ENCODE results near the gene TMEM151B. TPM values are rescaled to one million over a fixed set of nuclear protein-coding genes. Genes with fewer than 3 reads are reported as not detected.
"Not testable (repeated sequence)": the region's sequence is repeated elsewhere in the genome, so short reads cannot be mapped to it uniquely, and the experiment has no call there.

Gene TMEM151B
- total RNA-seq, 1 donor from 2014 or later, result 0.13 TPM

DNA sequence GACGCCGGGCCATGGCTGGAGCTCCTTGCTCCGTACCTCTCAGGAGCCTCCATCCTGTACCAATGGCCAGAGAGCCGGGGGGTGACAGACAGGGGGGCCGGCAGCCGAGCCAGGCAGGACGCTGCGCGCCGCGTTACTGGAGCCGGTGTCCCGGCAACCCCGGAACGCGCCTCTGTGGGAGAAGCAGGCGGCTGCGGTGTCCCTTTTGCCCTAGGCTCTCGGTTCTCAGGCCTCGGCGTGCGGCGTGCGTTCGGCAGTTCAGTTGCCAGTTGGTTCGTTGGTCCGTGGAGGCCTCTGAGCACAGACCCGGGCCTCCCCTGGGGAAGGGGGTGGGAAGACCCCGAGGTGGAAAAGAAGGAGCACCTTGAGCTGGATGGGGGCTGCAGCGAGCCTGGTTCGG, 72.2 kb downstream of the TMEM151B start, which contains the start of gene SPATS1:
SPATS1 (plus strand) TSS at position 162 of the 400 bp plus-strand sequence. CDS start 446 bp downstream, outside the sequence.
- no peak within 1 kb of the TSS for H3K4me3 ChIP-seq
- H3K9ac ChIP-seq, result no peak within 1 kb of the TSS
- Mint-ChIP-seq H3K9me3 (no peaks in the 10 kb centered on the region), H3K36me3 (no peaks in the 10 kb centered on the region), H3K27ac (no peak within 1 kb of the TSS), H3K4me3 (no peak within 1 kb of the TSS), H3K27me3 (ENCODE audit: insufficient read depth, low read depth) (no peaks in the 10 kb centered on the region), H3K4me1 (peaks cover 15% of the 10 kb centered on the region)
- no peaks in the 10 kb centered on the region for H3K36me3 ChIP-seq
- no peaks in the 10 kb centered on the region for H3K9me3 ChIP-seq (ENCODE audit: low read depth)
- no peak within 1 kb of the TSS for H3K4me2 ChIP-seq
- no peaks in the 10 kb centered on the region for H3K4me1 ChIP-seq
- DNase-seq (ENCODE audit: low spot score), result peak; percentile 48
- peaks cover 28% of the 10 kb centered on the region for H3K27me3 ChIP-seq
- peak within 1 kb of the TSS; percentile 55 for H2AFZ ChIP-seq (replicated peaks)
- TF ChIP-seq, protein P1, sequence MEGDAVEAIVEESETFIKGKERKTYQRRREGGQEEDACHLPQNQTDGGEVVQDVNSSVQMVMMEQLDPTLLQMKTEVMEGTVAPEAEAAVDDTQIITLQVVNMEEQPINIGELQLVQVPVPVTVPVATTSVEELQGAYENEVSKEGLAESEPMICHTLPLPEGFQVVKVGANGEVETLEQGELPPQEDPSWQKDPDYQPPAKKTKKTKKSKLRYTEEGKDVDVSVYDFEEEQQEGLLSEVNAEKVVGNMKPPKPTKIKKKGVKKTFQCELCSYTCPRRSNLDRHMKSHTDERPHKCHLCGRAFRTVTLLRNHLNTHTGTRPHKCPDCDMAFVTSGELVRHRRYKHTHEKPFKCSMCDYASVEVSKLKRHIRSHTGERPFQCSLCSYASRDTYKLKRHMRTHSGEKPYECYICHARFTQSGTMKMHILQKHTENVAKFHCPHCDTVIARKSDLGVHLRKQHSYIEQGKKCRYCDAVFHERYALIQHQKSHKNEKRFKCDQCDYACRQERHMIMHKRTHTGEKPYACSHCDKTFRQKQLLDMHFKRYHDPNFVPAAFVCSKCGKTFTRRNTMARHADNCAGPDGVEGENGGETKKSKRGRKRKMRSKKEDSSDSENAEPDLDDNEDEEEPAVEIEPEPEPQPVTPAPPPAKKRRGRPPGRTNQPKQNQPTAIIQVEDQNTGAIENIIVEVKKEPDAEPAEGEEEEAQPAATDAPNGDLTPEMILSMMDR (IDR thresholded peaks at IDR 0.05), result no peak
- TF ChIP-seq EZH2phosphoT487 (IDR thresholded peaks at IDR 0.05), result no peak
- no peak for TF ChIP-seq EZH2 (IDR thresholded peaks at IDR 0.05)
- H3F3A ChIP-seq (ENCODE audit: low read depth), result peaks cover 5% of the 10 kb centered on the region
- no peak within 1 kb of the TSS for H3K27ac ChIP-seq
- no peaks in the 10 kb centered on the region for H3K79me2 ChIP-seq (ENCODE audit: low read depth)
- H4K20me1 ChIP-seq (ENCODE audit: low read depth), result no peaks in the 10 kb centered on the region

DNA sequence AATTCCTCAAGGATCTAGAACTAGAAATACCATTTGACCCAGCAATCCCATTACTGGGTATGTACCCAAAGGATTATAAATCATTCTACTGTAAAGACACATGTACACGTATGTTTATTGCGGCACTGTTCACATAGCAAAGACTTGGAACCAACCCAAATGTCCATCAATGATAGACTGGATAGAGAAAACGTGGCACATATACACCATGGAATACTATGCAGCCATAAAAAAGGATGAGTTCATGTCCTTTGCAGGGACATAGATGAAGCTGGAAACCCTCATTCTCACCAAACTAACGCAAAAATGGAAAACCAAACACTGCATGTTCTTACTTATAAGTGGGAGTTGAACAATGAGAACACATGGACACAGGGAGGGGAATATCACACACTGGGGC, 76.6 kb downstream of the TMEM151B start:
- not testable (repeated sequence) for H3K9ac ChIP-seq; H2AFZ ChIP-seq (replicated peaks); H3K4me1 ChIP-seq; H3K27ac Mint-ChIP-seq; H3K9me3 ChIP-seq (ENCODE audit: low read depth); H3K9me3 Mint-ChIP-seq; H4K20me1 ChIP-seq (ENCODE audit: low read depth); H3K4me2 ChIP-seq; H3K36me3 ChIP-seq; H3K27ac ChIP-seq; H3K79me2 ChIP-seq (ENCODE audit: low read depth); H3K4me1 Mint-ChIP-seq; H3F3A ChIP-seq (ENCODE audit: low read depth); H3K4me3 ChIP-seq; H3K4me3 Mint-ChIP-seq; H3K36me3 Mint-ChIP-seq; DNase-seq (ENCODE audit: low spot score); H3K27me3 Mint-ChIP-seq (ENCODE audit: insufficient read depth, low read depth)
- peaks cover 22% of the 10 kb centered on the region for H3K27me3 ChIP-seq

DNA sequence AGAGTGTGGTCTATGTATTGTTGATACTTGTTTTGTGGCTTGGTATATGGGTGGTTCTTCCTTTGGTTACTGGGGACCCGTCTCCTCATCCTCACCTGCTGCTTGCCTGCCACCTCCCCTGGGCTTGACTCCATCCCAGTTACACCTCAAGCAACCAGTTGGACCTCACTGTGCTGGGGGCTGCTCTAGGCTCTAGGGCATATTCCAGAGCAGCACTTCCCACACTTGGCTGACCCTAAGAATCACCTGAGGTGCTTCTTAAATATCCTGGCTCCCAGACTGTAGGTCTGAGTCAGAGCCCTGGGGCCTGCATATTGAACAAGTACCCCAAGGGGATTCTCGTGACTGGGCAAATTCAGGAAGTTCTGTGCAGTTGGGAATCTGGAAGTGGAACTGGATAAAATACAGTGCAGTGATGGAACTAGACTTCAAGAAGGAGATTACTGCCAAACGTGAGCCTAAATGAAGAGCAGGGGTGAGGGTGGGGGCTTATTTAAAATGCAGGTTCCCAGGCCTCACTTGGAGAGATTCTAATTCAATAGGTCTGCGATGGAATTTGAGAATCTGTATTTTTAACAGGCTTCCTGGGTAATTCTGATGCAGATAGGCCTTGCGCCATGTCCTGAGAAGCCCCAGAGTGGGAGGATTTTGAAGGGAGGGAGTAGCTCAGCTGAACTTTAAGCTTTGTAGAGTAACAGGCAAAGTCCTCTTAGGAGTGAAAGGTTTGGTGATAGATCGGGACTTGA, 79.8 kb downstream of the TMEM151B start:
- Mint-ChIP-seq H3K36me3 (no peaks in the 10 kb centered on the region), H3K4me3 (no peak overlapping the region), H3K27ac (no peak overlapping the region), H3K9me3 (no peaks in the 10 kb centered on the region), H3K27me3 (ENCODE audit: insufficient read depth, low read depth) (peaks cover 3% of the 10 kb centered on the region), H3K4me1 (no peaks in the 10 kb centered on the region)
- TF ChIP-seq, protein P1 (IDR thresholded peaks at IDR 0.05), result no peak
- TF ChIP-seq EZH2 (IDR thresholded peaks at IDR 0.05), result no peak
- TF ChIP-seq EZH2phosphoT487 (IDR thresholded peaks at IDR 0.05), result no peak
- no peaks in the 10 kb centered on the region for H3K4me1 ChIP-seq
- H3K9me3 ChIP-seq (ENCODE audit: low read depth), result no peaks in the 10 kb centered on the region
- no peaks in the 10 kb centered on the region for H3K36me3 ChIP-seq
- no peaks in the 10 kb centered on the region for H4K20me1 ChIP-seq (ENCODE audit: low read depth)
- no peak overlapping the region for H3K27ac ChIP-seq
- no peak overlapping the region for H3K4me3 ChIP-seq
- H3F3A ChIP-seq (ENCODE audit: low read depth), result no peaks in the 10 kb centered on the region
- no peak overlapping the region for H3K4me2 ChIP-seq
- H3K9ac ChIP-seq, result no peak overlapping the region
- no peak overlapping the region for H2AFZ ChIP-seq (replicated peaks)
- H3K79me2 ChIP-seq (ENCODE audit: low read depth), result no peaks in the 10 kb centered on the region
- no peak for DNase-seq (ENCODE audit: low spot score)
- no peaks in the 10 kb centered on the region for H3K27me3 ChIP-seq

GRCh38 chr6:44350650-44350994, 80.4 kb downstream of the TMEM151B start:
- H3F3A ChIP-seq (ENCODE audit: low read depth); H3K27ac ChIP-seq; H2AFZ ChIP-seq (replicated peaks); H3K4me1 Mint-ChIP-seq; H3K27me3 ChIP-seq; H3K9me3 Mint-ChIP-seq; H3K9ac ChIP-seq; DNase-seq (ENCODE audit: low spot score); H3K36me3 Mint-ChIP-seq; H3K4me3 Mint-ChIP-seq; H3K79me2 ChIP-seq (ENCODE audit: low read depth); H3K4me2 ChIP-seq; H3K36me3 ChIP-seq; H3K4me1 ChIP-seq; H3K27ac Mint-ChIP-seq; H3K4me3 ChIP-seq; H3K9me3 ChIP-seq (ENCODE audit: low read depth); H3K27me3 Mint-ChIP-seq (ENCODE audit: insufficient read depth, low read depth); H4K20me1 ChIP-seq (ENCODE audit: low read depth): not testable (repeated sequence)
